IMR-90 (cell line): ENCODE measurements around the gene TOP3B. TPM values are rescaled to one million over a fixed set of nuclear protein-coding genes. Genes with fewer than 3 reads are reported as not detected.

Experiments
- ATAC-seq: fragments of 200-7000 bp; cut with Tn5 transposase; 2 replicates; pipeline ENCODE4 v1.9.1; 2020; ENCODE audit warnings: low read depth, mild to moderate bottlenecking, moderate library complexity
- BruUV-seq: library from RNA; stranded (reverse); fragments of 400-500 nt; replicated peaks from 2 replicates; lab custom pipeline; 2021; lab: Mats Ljungman, UMichigan
- CTCF ChIA-PET: fragments of 300-600 bp; formaldehyde crosslinking; extraction: SDS; loops from one replicate; lab custom pipeline; 2021; ENCODE audit warnings: antibody characterized with exemption; lab: Yijun Ruan, JAX
- POLR2A ChIA-PET: fragments of 300-600 bp; sonication (Branson Sonifier 250); formaldehyde crosslinking; loops from one replicate; lab custom pipeline; 2022; ENCODE audit warnings: antibody characterized with exemption; ENCODE audit not compliant: unreplicated experiment; lab: Charles Lee
- DNase-seq: peaks from one replicate; pipeline ENCODE4 v3.0.0; 2013
- H2AFZ ChIP-seq: replicated peaks from 2 replicates; pipeline ENCODE3; 2013; ENCODE audit warnings: low read length, mild to moderate bottlenecking; ENCODE audit not compliant: poor library complexity
- H2AK5ac ChIP-seq: 2 replicates; pipeline ENCODE4 v1.6.1; 2013; ENCODE audit warnings: low read depth, low read length, inconsistent platforms
- H2AK9ac ChIP-seq: replicated peaks from 2 replicates; pipeline ENCODE3; 2013; ENCODE audit warnings: mild to moderate bottlenecking, low read depth, low read length, moderate library complexity; ENCODE audit not compliant: poor library complexity
- H2BK120ac ChIP-seq: 2 replicates; pipeline ENCODE4 v1.6.1; 2013; ENCODE audit warnings: low read depth, low read length, inconsistent platforms
- H2BK15ac ChIP-seq: 3 replicates; pipeline ENCODE4 v1.6.1; 2013; ENCODE audit warnings: low read depth, low read length, inconsistent platforms
- H2BK20ac ChIP-seq: 2 replicates; pipeline ENCODE4 v1.6.1; 2013; ENCODE audit warnings: low read depth, mild to moderate bottlenecking, inconsistent platforms, low read length, moderate library complexity
- H2BK5ac ChIP-seq: 2 replicates; pipeline ENCODE4 v1.6.1; 2013; ENCODE audit warnings: mild to moderate bottlenecking, low read depth, low read length, inconsistent platforms; ENCODE audit not compliant: poor library complexity, severe bottlenecking
- H3K14ac ChIP-seq: replicated peaks from 2 replicates; pipeline ENCODE4 v1.6.1; 2013; ENCODE audit warnings: low read depth, low read length, inconsistent platforms
- H3K18ac ChIP-seq: 2 replicates; pipeline ENCODE4 v1.6.1; 2013; ENCODE audit warnings: low read depth, low read length, control low read depth
- H3K23ac ChIP-seq: 2 replicates; pipeline ENCODE4 v1.6.1; 2013; ENCODE audit warnings: low read depth, low read length, inconsistent platforms
- H3K27ac ChIP-seq: 2 replicates; pipeline ENCODE4 v1.5.1; 2013; ENCODE audit warnings: mild to moderate bottlenecking, control low read depth, low read length; ENCODE audit not compliant: insufficient read depth
- H3K27me3 ChIP-seq: 2 replicates; pipeline ENCODE4 v1.6.1; 2013; ENCODE audit warnings: low read length; ENCODE audit not compliant: control insufficient read depth, insufficient read depth
- H3K36me3 ChIP-seq: 2 replicates; pipeline ENCODE4 v1.6.1; 2013; ENCODE audit warnings: low read length, mixed read lengths; ENCODE audit not compliant: control insufficient read depth, insufficient read depth
- H3K4ac ChIP-seq: 2 replicates; pipeline ENCODE4 v1.6.1; 2013; ENCODE audit warnings: low read depth, low read length, inconsistent platforms
- H3K4me1 ChIP-seq: 2 replicates; pipeline ENCODE4 v1.6.1; 2013; ENCODE audit warnings: low read length, mixed read lengths; ENCODE audit not compliant: control insufficient read depth, insufficient read depth
- H3K4me2 ChIP-seq: 2 replicates; pipeline ENCODE4 v1.6.1; 2013; ENCODE audit warnings: low read depth, mild to moderate bottlenecking, control low read depth, low read length, moderate library complexity
- H3K4me3 ChIP-seq: 2 replicates; pipeline ENCODE4 v1.5.1; 2013; ENCODE audit warnings: low read depth, mild to moderate bottlenecking, control low read depth, low read length, moderate library complexity; ENCODE audit not compliant: insufficient read depth
- H3K56ac ChIP-seq: 2 replicates; pipeline ENCODE4 v1.6.1; 2013; ENCODE audit warnings: low read length, inconsistent platforms; ENCODE audit not compliant: insufficient read depth; ENCODE audit errors: extremely low read depth
- H3K79me1 ChIP-seq, 2 experiments: 2 replicates each; pipeline ENCODE4 v1.6.1; 2013; ENCODE audit warnings: low read length in 2 of 2, inconsistent platforms in 1 of 2, low read depth in 1 of 2
- H3K9ac ChIP-seq: 2 replicates; pipeline ENCODE4 v1.6.1; 2013; ENCODE audit warnings: low read depth, low read length, control low read depth
- H3K9me1 ChIP-seq: 2 replicates; pipeline ENCODE4 v1.6.1; 2013; ENCODE audit warnings: low read length, inconsistent platforms; ENCODE audit not compliant: insufficient read depth
- H3K9me3 ChIP-seq: 2 replicates; pipeline ENCODE4 v1.6.1; 2013; ENCODE audit warnings: low read length; ENCODE audit not compliant: control insufficient read depth, insufficient read depth
- H4K20me1 ChIP-seq: 2 replicates; pipeline ENCODE4 v1.6.1; 2013; ENCODE audit warnings: low read length, inconsistent platforms; ENCODE audit not compliant: insufficient read depth
- H4K5ac ChIP-seq: 2 replicates; pipeline ENCODE4 v1.6.1; 2013; ENCODE audit warnings: mild to moderate bottlenecking, low read depth, low read length, control low read depth
- H4K8ac ChIP-seq, 2 experiments: 2 replicates each; pipeline ENCODE4 v1.6.1; 2013; ENCODE audit warnings: low read depth in 2 of 2, low read length in 2 of 2, control low read depth in 1 of 2, inconsistent platforms in 1 of 2
- H4K91ac ChIP-seq: 2 replicates; pipeline ENCODE4 v1.6.1; 2013; ENCODE audit warnings: low read depth, low read length, inconsistent platforms; ENCODE audit not compliant: insufficient read depth
- BHLHE40 ChIP-seq: fragments of 150-350 bp; IDR thresholded peaks from 2 replicates; pipeline ENCODE4 v1.6.1; 2016; ENCODE audit warnings: mild to moderate bottlenecking, low read depth, low read length
- CHD1 ChIP-seq: IDR thresholded peaks from 2 replicates; pipeline ENCODE4 v1.6.1; 2012; ENCODE audit warnings: low read depth, low read length, improper control_type of control experiment
- FOS ChIP-seq: fragments of 150-350 bp; IDR thresholded peaks from 2 replicates; pipeline ENCODE4 v1.6.1; 2016; ENCODE audit warnings: low read depth, low read length
- MAFK ChIP-seq: IDR thresholded peaks from 2 replicates; pipeline ENCODE4 v1.6.1; 2012; ENCODE audit warnings: low read depth, low read length, improper control_type of control experiment
- MAZ ChIP-seq: IDR thresholded peaks from 2 replicates; pipeline ENCODE4 v1.6.1; 2012; ENCODE audit warnings: low read depth, mild to moderate bottlenecking, low read length, improper control_type of control experiment, moderate library complexity, borderline replicate concordance
- NFE2L2 ChIP-seq: fragments of 150-350 bp; IDR thresholded peaks from 2 replicates; pipeline ENCODE4 v1.6.1; 2016; ENCODE audit warnings: low read depth, mild to moderate bottlenecking, low read length
- POLR2A ChIP-seq: IDR thresholded peaks from 2 replicates; pipeline ENCODE4 v1.6.1; 2012; ENCODE audit warnings: mild to moderate bottlenecking, low read depth, low read length
- RAD21 ChIP-seq: IDR thresholded peaks from 2 replicates; pipeline ENCODE4 v1.6.1; 2012; ENCODE audit warnings: low read length, improper control_type of control experiment
- RCOR1 ChIP-seq: IDR thresholded peaks from 2 replicates; pipeline ENCODE4 v1.6.1; 2012; ENCODE audit warnings: mild to moderate bottlenecking, low read length, improper control_type of control experiment; ENCODE audit not compliant: insufficient replicate concordance
- RFX5 ChIP-seq: IDR thresholded peaks from 2 replicates; pipeline ENCODE4 v1.8.0; 2012; ENCODE audit warnings: low read depth, mild to moderate bottlenecking, low read length, moderate library complexity
- SMC3 ChIP-seq: fragments of 150-350 bp; IDR thresholded peaks from 2 replicates; pipeline ENCODE4 v1.6.1; 2016; ENCODE audit warnings: low read depth, mild to moderate bottlenecking, antibody characterized with exemption, low read length, moderate library complexity
- WGBS, 2 experiments: methylation state at CpG; one replicate each; pipeline versions ENCODE4 v1.1.5 to v1.1.7; 2013; ENCODE audit warnings: missing lambda C conversion rate in 2 of 2; ENCODE audit not compliant: insufficient read length in 1 of 2; ENCODE audit errors: extremely low coverage in 2 of 2; 5-methylcytosine and 5-hydroxymethylcytosine counted together
- dilution Hi-C: fragments of 300-500 bp; cut with HindIII; formaldehyde crosslinking; loops from one replicate; pipeline ENCODE4 v1.14.3; 2018; ENCODE audit warnings: low sequenced_read_pairs; ENCODE audit not compliant: unreplicated experiment
- in situ Hi-C: fragments of 300-500 bp; cut with MboI; formaldehyde crosslinking; loops from 3 replicates; pipeline ENCODE4 v1.14.3; 2019; ENCODE audit warnings: low sequenced_read_pairs, inconsistent platforms, mixed read lengths
- intact Hi-C: fragments of 100-400 bp; cut with micrococcal nuclease; formaldehyde crosslinking; loops from 2 replicates; pipeline ENCODE4 v1.10.0; 2022
- polyA plus RNA-seq, 3 experiments: library from polyadenylated mRNA; depleted of rRNA; stranded (reverse); fragments of >200 nt; gene quantifications; 2 replicates each; pipeline ENCODE4 v1.2.3, GENCODE V29; 2012; ENCODE audit warnings: low replicate concordance in 1 of 3
- total RNA-seq: library from RNA; depleted of rRNA; stranded (reverse); fragments of >200 nt; gene quantifications from 2 replicates; pipeline ENCODE4 v1.2.3, GENCODE V29; 2012
- TF ChIP-seq, protein P1 (sequence below): fragments of 150-350 bp; IDR thresholded peaks from 2 replicates; pipeline ENCODE4 v1.6.1; 2017; ENCODE audit warnings: mild to moderate bottlenecking, antibody characterized with exemption, low read length, low read depth
- TF ChIP-seq, protein P2 (sequence below): fragments of 150-350 bp; IDR thresholded peaks from 2 replicates; pipeline ENCODE4 v1.6.1; 2016; ENCODE audit warnings: low read depth, mild to moderate bottlenecking, low read length, moderate library complexity, borderline replicate concordance
- TF ChIP-seq, protein P3 (sequence below): conservative IDR thresholded peaks from 2 replicates; pipeline ENCODE4 v1.5.1; 2012; ENCODE audit warnings: mild to moderate bottlenecking, low read depth, low read length, improper control_type of control experiment

The TOP3B gene
- total and polyA plus RNA-seq, 2 of the 4 experiments (the other 2 are of a cell fraction), result 23.0 to 23.5 TPM

DNA sequence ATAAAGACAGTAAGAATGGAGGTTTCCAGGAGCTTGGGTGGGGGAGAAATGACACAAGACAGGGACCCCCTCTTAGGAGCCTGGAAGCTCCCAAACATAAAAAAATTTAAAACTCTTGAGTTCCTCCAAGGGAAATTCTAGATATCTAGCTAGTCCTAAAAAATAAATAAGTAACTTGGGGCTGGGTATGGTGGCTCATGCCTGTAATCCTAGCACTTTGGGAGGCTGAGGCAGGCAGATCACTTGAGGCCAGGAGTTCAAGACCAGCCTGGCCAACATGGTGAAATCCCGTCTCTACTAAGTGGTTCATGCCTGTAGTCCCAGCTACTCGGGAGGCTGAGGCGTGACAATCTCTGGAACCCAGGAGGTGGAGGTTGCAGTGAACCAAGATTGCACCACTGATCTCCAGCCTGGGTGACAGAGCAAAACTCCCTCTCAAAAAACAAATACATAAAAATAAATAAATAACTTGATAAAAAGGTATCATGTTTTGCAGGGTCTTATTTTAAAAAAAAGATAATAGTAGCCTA is 20.0 kb upstream of the TOP3B start:
- no peak overlapping the region for H3K4ac ChIP-seq
- no peak overlapping the region for H3K14ac ChIP-seq
- no peak overlapping the region for H3K27ac ChIP-seq
- no peak overlapping the region for H2AK5ac ChIP-seq
- no peaks in the 10 kb centered on the region for H3K79me1 ChIP-seq
- no peak overlapping the region for H4K8ac ChIP-seq
- in situ Hi-C loops, result no loop called here
- DNase-seq, result no peak
- H2BK15ac ChIP-seq, result no peak overlapping the region
- H3K23ac ChIP-seq, result no peak overlapping the region
- WGBS, 2 experiments, result no CpG with 5 or more reads among the region's 3 CpGs
- H2AK9ac ChIP-seq, result no peak overlapping the region
- no peak overlapping the region for H2AFZ ChIP-seq
- no peaks in the 10 kb centered on the region for H3K4me1 ChIP-seq
- H3K4me3 ChIP-seq, result no peak overlapping the region
- no peaks in the 10 kb centered on the region for H3K36me3 ChIP-seq
- no peaks in the 10 kb centered on the region for H4K20me1 ChIP-seq
- H2BK120ac ChIP-seq, result no peak overlapping the region
- no peak overlapping the region for H2BK5ac ChIP-seq
- TF ChIP-seq, protein P1, sequence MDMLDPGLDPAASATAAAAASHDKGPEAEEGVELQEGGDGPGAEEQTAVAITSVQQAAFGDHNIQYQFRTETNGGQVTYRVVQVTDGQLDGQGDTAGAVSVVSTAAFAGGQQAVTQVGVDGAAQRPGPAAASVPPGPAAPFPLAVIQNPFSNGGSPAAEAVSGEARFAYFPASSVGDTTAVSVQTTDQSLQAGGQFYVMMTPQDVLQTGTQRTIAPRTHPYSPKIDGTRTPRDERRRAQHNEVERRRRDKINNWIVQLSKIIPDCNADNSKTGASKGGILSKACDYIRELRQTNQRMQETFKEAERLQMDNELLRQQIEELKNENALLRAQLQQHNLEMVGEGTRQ, result no peak
- no peak for TF ChIP-seq POLR2A
- TF ChIP-seq MAZ, result no peak
- no peak for TF ChIP-seq FOS
- TF ChIP-seq BHLHE40, result no peak
- TF ChIP-seq RFX5, result no peak
- TF ChIP-seq MAFK, result no peak
- TF ChIP-seq RCOR1, result no peak
- TF ChIP-seq, protein P2, sequence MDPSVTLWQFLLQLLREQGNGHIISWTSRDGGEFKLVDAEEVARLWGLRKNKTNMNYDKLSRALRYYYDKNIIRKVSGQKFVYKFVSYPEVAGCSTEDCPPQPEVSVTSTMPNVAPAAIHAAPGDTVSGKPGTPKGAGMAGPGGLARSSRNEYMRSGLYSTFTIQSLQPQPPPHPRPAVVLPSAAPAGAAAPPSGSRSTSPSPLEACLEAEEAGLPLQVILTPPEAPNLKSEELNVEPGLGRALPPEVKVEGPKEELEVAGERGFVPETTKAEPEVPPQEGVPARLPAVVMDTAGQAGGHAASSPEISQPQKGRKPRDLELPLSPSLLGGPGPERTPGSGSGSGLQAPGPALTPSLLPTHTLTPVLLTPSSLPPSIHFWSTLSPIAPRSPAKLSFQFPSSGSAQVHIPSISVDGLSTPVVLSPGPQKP, result no peak
- TF ChIP-seq, protein P3, sequence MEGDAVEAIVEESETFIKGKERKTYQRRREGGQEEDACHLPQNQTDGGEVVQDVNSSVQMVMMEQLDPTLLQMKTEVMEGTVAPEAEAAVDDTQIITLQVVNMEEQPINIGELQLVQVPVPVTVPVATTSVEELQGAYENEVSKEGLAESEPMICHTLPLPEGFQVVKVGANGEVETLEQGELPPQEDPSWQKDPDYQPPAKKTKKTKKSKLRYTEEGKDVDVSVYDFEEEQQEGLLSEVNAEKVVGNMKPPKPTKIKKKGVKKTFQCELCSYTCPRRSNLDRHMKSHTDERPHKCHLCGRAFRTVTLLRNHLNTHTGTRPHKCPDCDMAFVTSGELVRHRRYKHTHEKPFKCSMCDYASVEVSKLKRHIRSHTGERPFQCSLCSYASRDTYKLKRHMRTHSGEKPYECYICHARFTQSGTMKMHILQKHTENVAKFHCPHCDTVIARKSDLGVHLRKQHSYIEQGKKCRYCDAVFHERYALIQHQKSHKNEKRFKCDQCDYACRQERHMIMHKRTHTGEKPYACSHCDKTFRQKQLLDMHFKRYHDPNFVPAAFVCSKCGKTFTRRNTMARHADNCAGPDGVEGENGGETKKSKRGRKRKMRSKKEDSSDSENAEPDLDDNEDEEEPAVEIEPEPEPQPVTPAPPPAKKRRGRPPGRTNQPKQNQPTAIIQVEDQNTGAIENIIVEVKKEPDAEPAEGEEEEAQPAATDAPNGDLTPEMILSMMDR, result no peak
- no peak for TF ChIP-seq SMC3
- TF ChIP-seq NFE2L2, result no peak
- no peak for TF ChIP-seq RAD21
- no peak for TF ChIP-seq CHD1
- peaks cover 22% of the 10 kb centered on the region for H3K27me3 ChIP-seq
- H3K9me1 ChIP-seq, result no peaks in the 10 kb centered on the region
- ChIA-PET CTCF (no interaction called here), POLR2A (no interaction called here)
- dilution Hi-C loops, result no loop called here
- no peak overlapping the region for H3K18ac ChIP-seq
- BruUV-seq, result no TSS peak
- no peak overlapping the region for H3K56ac ChIP-seq
- H4K5ac ChIP-seq, result no peak overlapping the region
- H3K9ac ChIP-seq, result no peak overlapping the region
- ATAC-seq, result no peak
- no peak overlapping the region for H2BK20ac ChIP-seq
- no peak overlapping the region for H3K4me2 ChIP-seq
- no peaks in the 10 kb centered on the region for H3K9me3 ChIP-seq
- intact Hi-C loops, result no loop called here
- no peak overlapping the region for H4K91ac ChIP-seq
